ENCODE results near the gene HK2. TPM values are rescaled to one million over a fixed set of nuclear protein-coding genes. Genes with fewer than 3 reads are reported as not detected.

The HK2 gene
- total RNA-seq, 1 donor from 2014 or later, result 77.1 TPM

DNA sequence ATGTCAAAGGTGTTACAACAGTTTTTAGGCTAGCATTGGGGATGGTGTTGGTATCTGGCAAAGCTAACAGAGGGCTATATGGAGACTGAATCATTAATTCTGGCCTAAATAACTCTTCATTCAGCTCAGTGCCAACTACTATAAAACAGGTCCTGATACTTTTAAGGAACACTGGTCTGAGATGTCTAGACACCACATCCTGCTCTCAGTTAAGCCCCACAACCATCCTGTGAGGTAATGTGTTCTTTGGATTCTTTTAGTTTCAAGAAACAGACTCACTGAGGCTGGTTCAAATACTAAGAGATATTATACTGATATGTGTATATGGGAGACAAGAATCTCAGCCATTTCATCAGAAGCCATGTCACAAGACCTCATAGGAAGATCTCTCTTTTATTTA is 14.2 kb upstream of the HK2 start:
- DNase-seq (no peak), ATAC-seq (no peak)
- no peaks in the 10 kb centered on the region for H3K36me3 ChIP-seq
- peaks cover 3% of the 10 kb centered on the region for H3K4me1 ChIP-seq
- no peak overlapping the region for H3K27ac ChIP-seq
- H3K9me3 ChIP-seq, result no peaks in the 10 kb centered on the region
- H3K27me3 ChIP-seq, result no peaks in the 10 kb centered on the region
- H3K4me3 ChIP-seq, result no peak overlapping the region
- intact Hi-C loops (cut with DNase I), result no loop called here
- TF ChIP-seq, protein P1, sequence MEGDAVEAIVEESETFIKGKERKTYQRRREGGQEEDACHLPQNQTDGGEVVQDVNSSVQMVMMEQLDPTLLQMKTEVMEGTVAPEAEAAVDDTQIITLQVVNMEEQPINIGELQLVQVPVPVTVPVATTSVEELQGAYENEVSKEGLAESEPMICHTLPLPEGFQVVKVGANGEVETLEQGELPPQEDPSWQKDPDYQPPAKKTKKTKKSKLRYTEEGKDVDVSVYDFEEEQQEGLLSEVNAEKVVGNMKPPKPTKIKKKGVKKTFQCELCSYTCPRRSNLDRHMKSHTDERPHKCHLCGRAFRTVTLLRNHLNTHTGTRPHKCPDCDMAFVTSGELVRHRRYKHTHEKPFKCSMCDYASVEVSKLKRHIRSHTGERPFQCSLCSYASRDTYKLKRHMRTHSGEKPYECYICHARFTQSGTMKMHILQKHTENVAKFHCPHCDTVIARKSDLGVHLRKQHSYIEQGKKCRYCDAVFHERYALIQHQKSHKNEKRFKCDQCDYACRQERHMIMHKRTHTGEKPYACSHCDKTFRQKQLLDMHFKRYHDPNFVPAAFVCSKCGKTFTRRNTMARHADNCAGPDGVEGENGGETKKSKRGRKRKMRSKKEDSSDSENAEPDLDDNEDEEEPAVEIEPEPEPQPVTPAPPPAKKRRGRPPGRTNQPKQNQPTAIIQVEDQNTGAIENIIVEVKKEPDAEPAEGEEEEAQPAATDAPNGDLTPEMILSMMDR (IDR thresholded peaks at IDR 0.05), result no peak

DNA sequence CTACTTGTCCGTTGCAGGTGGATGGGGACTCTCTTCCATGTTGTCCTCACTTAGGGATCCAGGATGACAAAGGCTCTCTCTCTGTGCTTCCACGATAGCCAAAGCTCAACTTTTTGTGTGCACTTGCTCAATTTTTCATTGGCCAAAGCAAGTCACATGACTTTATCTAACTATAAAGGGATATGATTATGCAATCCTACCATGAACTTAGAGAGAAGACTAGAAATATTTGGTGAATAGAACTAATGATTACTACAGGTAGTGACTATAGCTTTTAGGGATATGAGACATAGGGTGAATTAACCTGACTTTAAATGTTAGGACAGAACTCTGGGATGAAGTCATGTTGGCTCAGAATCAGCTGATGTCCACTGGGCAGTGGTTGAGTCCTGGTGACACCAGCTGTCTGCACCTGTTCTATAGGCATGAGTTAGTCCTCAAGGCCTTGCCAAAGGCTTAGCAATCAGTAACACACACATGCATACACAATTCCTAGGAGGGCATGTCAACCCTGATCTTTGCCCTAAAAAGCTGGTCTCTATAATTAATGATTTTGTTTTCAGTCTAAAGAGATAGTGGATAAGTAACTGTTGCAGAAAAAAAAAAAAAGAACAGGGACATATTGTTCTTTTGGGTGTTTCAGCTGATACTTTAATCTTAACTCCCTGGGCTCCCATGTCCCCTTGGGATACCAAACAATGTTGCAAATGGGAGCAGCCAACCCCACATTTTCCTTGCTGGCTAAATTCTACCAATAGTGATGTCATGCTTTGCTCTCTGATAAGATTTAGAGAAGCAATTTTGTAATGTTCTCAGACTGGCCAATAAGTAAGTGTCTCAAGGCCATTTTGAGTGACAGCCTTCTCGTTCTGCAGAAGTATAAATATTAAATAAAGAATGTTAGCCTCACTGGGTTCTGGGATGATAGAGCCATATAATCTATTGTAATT is 12.5 kb upstream of the HK2 start:
- Histone ChIP-seq H3K27me3 (no peaks in the 10 kb centered on the region), H3K4me1 (peaks cover 3% of the 10 kb centered on the region), H3K4me3 (no peak overlapping the region), H3K9me3 (no peaks in the 10 kb centered on the region), H3K36me3 (no peaks in the 10 kb centered on the region), H3K27ac (no peak overlapping the region)
- DNase-seq (no peak), ATAC-seq (no peak)
- intact Hi-C loops (cut with DNase I), result no loop called here
- TF ChIP-seq, protein P1 (IDR thresholded peaks at IDR 0.05), result no peak

- H3K36me3 ChIP-seq, result no peaks in the 10 kb centered on the region
- no peak overlapping the region for H3K27ac ChIP-seq
- H3K9me3 ChIP-seq, result no peaks in the 10 kb centered on the region
- no peaks in the 10 kb centered on the region for H3K27me3 ChIP-seq
- no peak for DNase-seq
- peaks cover 3% of the 10 kb centered on the region for H3K4me1 ChIP-seq
- H3K4me3 ChIP-seq, result no peak overlapping the region
- TF ChIP-seq, protein P1 (IDR thresholded peaks at IDR 0.05), result no peak
- intact Hi-C loops (cut with DNase I), result no loop called here
- ATAC-seq, result no peak
These were observed 11.0 kb upstream of the HK2 start for GRCh38 chr2:74822771-74823566.

- no peaks in the 10 kb centered on the region for H3K27me3 ChIP-seq
- no peaks in the 10 kb centered on the region for H3K9me3 ChIP-seq
- ATAC-seq (peak; percentile 69), DNase-seq (no peak)
- intact Hi-C loops (cut with DNase I), result no loop called here
- peaks cover 3% of the 10 kb centered on the region for H3K4me1 ChIP-seq
- no peak overlapping the region for H3K27ac ChIP-seq
- H3K36me3 ChIP-seq, result no peaks in the 10 kb centered on the region
- H3K4me3 ChIP-seq, result no peak overlapping the region
- TF ChIP-seq, protein P1 (IDR thresholded peaks at IDR 0.05), result no peak
These were observed 9.2 kb upstream of the HK2 start for GRCh38 chr2:74824679-74825078.

GRCh38 chr2:74828543-74828942 is 5.4 kb upstream of the HK2 start:
- no peak overlapping the region for H3K4me3 ChIP-seq
- no peak for DNase-seq
- H3K4me1 ChIP-seq, result peaks cover 6% of the 10 kb centered on the region
- ATAC-seq, result no peak
- no peak overlapping the region for H3K27ac ChIP-seq
- TF ChIP-seq, protein P1 (IDR thresholded peaks at IDR 0.05), result no peak
- no peaks in the 10 kb centered on the region for H3K9me3 ChIP-seq
- H3K27me3 ChIP-seq, result no peaks in the 10 kb centered on the region
- no peaks in the 10 kb centered on the region for H3K36me3 ChIP-seq
- intact Hi-C loops (cut with DNase I), result no loop called here
